SK-N-SH (cell line): ENCODE results near the gene NRG3. TPM values are rescaled to one million over a fixed set of nuclear protein-coding genes. Genes with fewer than 3 reads are reported as not detected.

Experiments
- CTCF ChIA-PET: fragments of 300-600, 350-600 bp; formaldehyde crosslinking; extraction: SDS; loops from one replicate; lab custom pipeline; 2021; lab: Yijun Ruan, JAX
- POLR2A ChIA-PET: fragments of 350-600 bp; sonication (Branson Sonifier 250); formaldehyde crosslinking; extraction: SDS; loops from one replicate; lab custom pipeline; 2020; ENCODE audit warnings: antibody characterized with exemption, inconsistent platforms; lab: Yijun Ruan, JAX
- DNase-seq: peaks from one replicate; pipeline ENCODE4 v3.0.0; 2012
- H2AFZ ChIP-seq: fragments of 200-600 bp; sonication (generic); 2 replicates; pipeline ENCODE4 v1.8.1; 2016; ENCODE audit warnings: antibody characterized with exemption, mild to moderate bottlenecking, low read depth
- H3F3A ChIP-seq: fragments of 200-600 bp; sonication (generic); replicated peaks from 2 replicates; pipeline ENCODE3; 2016; ENCODE audit warnings: antibody characterized with exemption, mild to moderate bottlenecking; ENCODE audit not compliant: insufficient read depth
- H3K27ac ChIP-seq, 2 experiments: fragments of 200-500 bp in 1 of 2; fragments of 200-600 bp in 1 of 2; sonication (Bioruptor generic) in 1 of 2; sonication (generic), shearing (Covaris generic) in 1 of 2; 2 replicates each; pipeline versions ENCODE4 v1.5.1 to v1.6.1; 2014 to 2016; ENCODE audit warnings: low read depth in 2 of 2, inconsistent platforms in 1 of 2, low read length in 1 of 2, mild to moderate bottlenecking in 1 of 2, mixed read lengths in 1 of 2
- H3K27me3 ChIP-seq: fragments of 200-600 bp; sonication (generic), shearing (Covaris generic); 2 replicates; pipeline ENCODE4 v1.6.1; 2016; ENCODE audit warnings: mixed run types; ENCODE audit not compliant: insufficient read depth
- H3K36me3 ChIP-seq, 2 experiments: fragments of 200-500 bp in 1 of 2; fragments of 200-600 bp in 1 of 2; sonication (Bioruptor generic) in 1 of 2; sonication (generic) in 1 of 2; replicated peaks in 1 of 2; 2 replicates each; pipeline versions ENCODE3 to v1.5.1; 2014 to 2016; ENCODE audit warnings: low read length in 1 of 2, mild to moderate bottlenecking in 1 of 2; ENCODE audit not compliant: insufficient read depth in 2 of 2, control insufficient read depth in 1 of 2
- H3K4me1 ChIP-seq, 2 experiments: fragments of 200-500 bp in 1 of 2; fragments of 200-600 bp in 1 of 2; sonication (Bioruptor generic) in 1 of 2; sonication (generic), shearing (Covaris generic) in 1 of 2; 2 replicates each; pipeline versions ENCODE4 v1.5.1 to v1.6.1; 2014 to 2016; ENCODE audit warnings: low read depth in 1 of 2, low read length in 1 of 2, mixed run types in 1 of 2; ENCODE audit not compliant: insufficient read depth in 2 of 2, control insufficient read depth in 1 of 2
- H3K4me2 ChIP-seq: fragments of 200-600 bp; sonication (generic), shearing (Covaris generic); 2 replicates; pipeline ENCODE4 v1.6.1; 2017; ENCODE audit warnings: mixed run types
- H3K4me3 ChIP-seq, 2 experiments: fragments of 200-500 bp in 1 of 2; fragments of 200-600 bp in 1 of 2; sonication (Bioruptor generic) in 1 of 2; sonication (generic), shearing (Covaris generic) in 1 of 2; 2 replicates each; pipeline versions ENCODE4 v1.5.1 to v1.8.1; 2014 to 2016; ENCODE audit warnings: low read depth in 2 of 2, inconsistent platforms in 1 of 2, low read length in 1 of 2, mild to moderate bottlenecking in 1 of 2, mixed read lengths in 1 of 2, moderate library complexity in 1 of 2
- H3K79me2 ChIP-seq: fragments of 200-600 bp; sonication (generic); 2 replicates; pipeline ENCODE4 v1.8.1; 2017; ENCODE audit warnings: mild to moderate bottlenecking; ENCODE audit not compliant: insufficient read depth
- H3K9ac ChIP-seq: fragments of 200-600 bp; sonication (generic); 2 replicates; pipeline ENCODE4 v1.6.1; 2017; ENCODE audit warnings: mixed run types
- H3K9me2 ChIP-seq: fragments of 200-600 bp; sonication (generic); 2 replicates; pipeline ENCODE4 v1.6.1; 2017; ENCODE audit warnings: mixed run types
- H3K9me3 ChIP-seq: fragments of 200-600 bp; sonication (generic); 2 replicates; pipeline ENCODE4 v1.6.1; 2017; ENCODE audit warnings: mixed run types, mild to moderate bottlenecking, moderate library complexity
- H4K20me1 ChIP-seq: fragments of 200-600 bp; sonication (generic); 2 replicates; pipeline ENCODE4 v1.6.1; 2017; ENCODE audit warnings: mild to moderate bottlenecking, mixed run types; ENCODE audit not compliant: insufficient read depth
- CTCF ChIP-seq: fragments of 200-600 bp; sonication (generic); IDR thresholded peaks from 2 replicates; pipeline ENCODE4 v1.6.1; 2017; ENCODE audit warnings: antibody characterized with exemption, mild to moderate bottlenecking, moderate library complexity
- ELF1 ChIP-seq: IDR thresholded peaks from 2 replicates; pipeline ENCODE4 v1.4.0; 2012
- EP300 ChIP-seq, 2 experiments: IDR thresholded peaks; 2 replicates each; pipeline versions ENCODE4 v1.4.0 to v1.6.1; 2012; ENCODE audit warnings: borderline replicate concordance in 1 of 2, low read depth in 1 of 2, low read length in 1 of 2
- EZH2phosphoT487 ChIP-seq: fragments of 200-600 bp; sonication (generic); IDR thresholded peaks from 2 replicates; pipeline ENCODE4 v1.6.1; 2017; ENCODE audit warnings: low read depth, mixed run types, mild to moderate bottlenecking, antibody characterized with exemption, moderate library complexity, borderline replicate concordance
- FOSL2 ChIP-seq: IDR thresholded peaks from 2 replicates; pipeline ENCODE4 v1.4.0; 2012; ENCODE audit warnings: low read depth, mild to moderate bottlenecking, moderate library complexity, borderline replicate concordance
- FOXJ3 ChIP-seq: sonication (generic); formaldehyde crosslinking; IDR thresholded peaks from 2 replicates; pipeline ENCODE4 v1.5.1; 2020; ENCODE audit warnings: mild to moderate bottlenecking, missing genetic modification reagents
- FOXM1 ChIP-seq: IDR thresholded peaks from 2 replicates; pipeline ENCODE4 v1.4.0; 2012; ENCODE audit warnings: low read depth, mild to moderate bottlenecking
- GATA2 ChIP-seq: sonication (generic); formaldehyde crosslinking; IDR thresholded peaks from 2 replicates; pipeline ENCODE4 v1.5.0; 2020; ENCODE audit warnings: mild to moderate bottlenecking, missing genetic modification reagents
- JUND ChIP-seq: IDR thresholded peaks from 2 replicates; pipeline ENCODE4 v1.4.0; 2012
- MAX ChIP-seq: IDR thresholded peaks from 2 replicates; pipeline ENCODE4 v1.4.0; 2012; ENCODE audit warnings: low read depth
- NRF1 ChIP-seq: IDR thresholded peaks from 2 replicates; pipeline ENCODE4 v1.6.1; 2012; ENCODE audit warnings: low read depth, mild to moderate bottlenecking, low read length
- RAD21 ChIP-seq: IDR thresholded peaks from 2 replicates; pipeline ENCODE4 v1.6.1; 2012; ENCODE audit warnings: mild to moderate bottlenecking, low read length
- RFX5 ChIP-seq: IDR thresholded peaks from 2 replicates; pipeline ENCODE4 v1.6.1; 2012; ENCODE audit warnings: mild to moderate bottlenecking, improper control_type of control experiment, low read length
- RXRA ChIP-seq: IDR thresholded peaks from 2 replicates; pipeline ENCODE4 v1.4.0; 2012; ENCODE audit warnings: low read depth, mild to moderate bottlenecking, borderline replicate concordance
- SMC3 ChIP-seq: IDR thresholded peaks from 2 replicates; pipeline ENCODE4 v1.6.1; 2012; ENCODE audit warnings: low read depth, low read length, improper control_type of control experiment
- TAF1 ChIP-seq: IDR thresholded peaks from 2 replicates; pipeline ENCODE4 v1.6.1; 2012; ENCODE audit warnings: low read depth, mild to moderate bottlenecking, low read length, moderate library complexity, borderline replicate concordance
- USF1 ChIP-seq: IDR thresholded peaks from 2 replicates; pipeline ENCODE4 v1.4.0; 2012; ENCODE audit warnings: low read depth, borderline replicate concordance
- ZBTB33 ChIP-seq: IDR thresholded peaks from 2 replicates; pipeline ENCODE4 v1.4.0; 2012; ENCODE audit warnings: low read depth, borderline replicate concordance
- polyA plus RNA-seq, 3 experiments: library from polyadenylated mRNA; depleted of rRNA; stranded (reverse); fragments of >200 nt; gene quantifications; 2 replicates each; pipeline ENCODE4 v1.2.3, GENCODE V29; 2012

Gene NRG3
- polyA plus RNA-seq, 1 of the 3 experiments (the other 2 are of a cell fraction), result 0.03 TPM

GRCh38 chr10:82497439-82497838, 622.4 kb downstream of the NRG3 start (continued):
- TF ChIP-seq USF1 (no peak), FOXJ3 (CRISPR knock-in tag) (no peak), MAX (no peak), NRF1 (no peak), FOXM1 (no peak), RFX5 (no peak), JUND (peak; percentile 61), ELF1 (no peak), TAF1 (no peak), ZBTB33 (no peak), EZH2phosphoT487 (no peak), CTCF (no peak), FOSL2 (peak; percentile 60), SMC3 (no peak), RAD21 (no peak), RXRA (no peak), GATA2 (no peak)

- no peaks in the 10 kb centered on the region for H3K79me2 ChIP-seq
- no peaks in the 10 kb centered on the region for H4K20me1 ChIP-seq
- CTCF ChIA-PET, result no interaction called here
- no peak overlapping the region for H3K4me3 ChIP-seq
- no peak for DNase-seq
- H3K27me3 ChIP-seq, result no peaks in the 10 kb centered on the region
- TF ChIP-seq EP300 (IDR thresholded peaks at IDR 0.05; ENCODE audit: borderline replicate concordance in 1 of 2, low read depth in 1 of 2, low read length in 1 of 2), result no peak
- H3K9ac ChIP-seq, result no peak overlapping the region
- H3K9me3 ChIP-seq, result no peaks in the 10 kb centered on the region
- H3K4me2 ChIP-seq, result no peak overlapping the region
- H3K36me3 ChIP-seq, result no peaks in the 10 kb centered on the region
- H3F3A ChIP-seq, result no peaks in the 10 kb centered on the region
- no peaks in the 10 kb centered on the region for H3K4me1 ChIP-seq
- POLR2A ChIA-PET, result no interaction called here
- no peaks in the 10 kb centered on the region for H3K9me2 ChIP-seq
- H2AFZ ChIP-seq, result no peak overlapping the region
- H3K27ac ChIP-seq, result no peak overlapping the region
Measured at GRCh38 chr10:82498976-82499375, 624.0 kb downstream of the NRG3 start.
